ENCODE results near the gene ST6GALNAC3. TPM values are rescaled to one million over a fixed set of nuclear protein-coding genes. Genes with fewer than 3 reads are reported as not detected.

ST6GALNAC3 gene
- total RNA-seq, 4 donors from 2014 or later, result 0.79 to 5.3 (median 1.6) TPM

DNA sequence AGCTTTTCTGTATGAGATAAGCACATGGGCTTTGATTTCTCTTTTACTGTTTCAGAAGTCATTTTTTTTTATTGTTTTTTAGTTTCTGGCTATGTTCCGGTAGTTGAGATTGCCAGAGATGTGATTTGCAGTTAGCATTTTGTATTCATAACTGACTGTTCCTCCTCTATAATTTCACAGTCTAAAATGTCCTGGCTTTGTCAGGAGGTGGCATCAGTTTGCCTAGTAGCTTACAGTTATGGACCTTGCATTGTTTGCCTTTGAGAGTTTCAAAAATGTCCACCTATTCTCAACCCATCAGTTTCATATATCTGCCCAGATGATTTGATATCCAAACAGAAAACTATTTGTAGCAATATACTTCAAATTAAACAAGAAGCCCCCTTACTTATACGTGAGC lies 39.5 kb upstream of the ST6GALNAC3 start:
- Histone ChIP-seq H3K4me1 (no peaks in the 10 kb centered on the region), H3K9me3 (no peaks in the 10 kb centered on the region), H3K27me3 (no peaks in the 10 kb centered on the region), H3K4me3 (no peak overlapping the region), H3K27ac (no peak overlapping the region), H3K36me3 (no peaks in the 10 kb centered on the region)
- 67% methylated on average over 2 of the region's 2 CpGs for WGBS
- no peak for DNase-seq (ENCODE audit: low spot score in 2 of 2)
- TF ChIP-seq POLR2A (IDR thresholded peaks at IDR 0.05) (no peak), EP300 (IDR thresholded peaks at IDR 0.05) (no peak), POLR2AphosphoS5 (IDR thresholded peaks at IDR 0.05) (no peak)
- TF ChIP-seq, protein P1, sequence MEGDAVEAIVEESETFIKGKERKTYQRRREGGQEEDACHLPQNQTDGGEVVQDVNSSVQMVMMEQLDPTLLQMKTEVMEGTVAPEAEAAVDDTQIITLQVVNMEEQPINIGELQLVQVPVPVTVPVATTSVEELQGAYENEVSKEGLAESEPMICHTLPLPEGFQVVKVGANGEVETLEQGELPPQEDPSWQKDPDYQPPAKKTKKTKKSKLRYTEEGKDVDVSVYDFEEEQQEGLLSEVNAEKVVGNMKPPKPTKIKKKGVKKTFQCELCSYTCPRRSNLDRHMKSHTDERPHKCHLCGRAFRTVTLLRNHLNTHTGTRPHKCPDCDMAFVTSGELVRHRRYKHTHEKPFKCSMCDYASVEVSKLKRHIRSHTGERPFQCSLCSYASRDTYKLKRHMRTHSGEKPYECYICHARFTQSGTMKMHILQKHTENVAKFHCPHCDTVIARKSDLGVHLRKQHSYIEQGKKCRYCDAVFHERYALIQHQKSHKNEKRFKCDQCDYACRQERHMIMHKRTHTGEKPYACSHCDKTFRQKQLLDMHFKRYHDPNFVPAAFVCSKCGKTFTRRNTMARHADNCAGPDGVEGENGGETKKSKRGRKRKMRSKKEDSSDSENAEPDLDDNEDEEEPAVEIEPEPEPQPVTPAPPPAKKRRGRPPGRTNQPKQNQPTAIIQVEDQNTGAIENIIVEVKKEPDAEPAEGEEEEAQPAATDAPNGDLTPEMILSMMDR (IDR thresholded peaks at IDR 0.05), result no peak

DNA sequence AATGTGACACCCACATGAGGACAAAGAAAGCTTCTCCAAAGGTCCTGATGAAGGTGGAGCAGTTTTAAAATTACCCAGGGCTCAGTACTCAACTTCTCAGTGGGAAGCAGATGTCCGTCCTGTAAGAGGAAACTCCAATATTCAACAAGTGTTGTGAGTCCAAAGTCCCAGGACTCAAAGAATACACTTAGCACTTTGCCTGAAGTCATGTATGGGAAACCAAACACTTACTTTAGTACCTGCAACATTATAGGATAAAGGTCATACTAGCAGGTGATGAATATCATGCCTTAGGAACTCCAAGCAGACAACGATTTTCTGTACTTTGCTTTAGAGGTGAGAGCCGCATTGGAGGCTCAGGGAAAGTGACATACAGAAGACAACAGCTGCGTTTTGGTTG lies 37.2 kb upstream of the ST6GALNAC3 start:
- H3K4me3 ChIP-seq, result no peak overlapping the region
- DNase-seq (ENCODE audit: low spot score in 2 of 2), result no peak
- WGBS, result 66% methylated on average over 4 of the region's 4 CpGs
- no peaks in the 10 kb centered on the region for H3K4me1 ChIP-seq
- TF ChIP-seq EP300 (IDR thresholded peaks at IDR 0.05) (no peak), POLR2A (IDR thresholded peaks at IDR 0.05) (no peak), POLR2AphosphoS5 (IDR thresholded peaks at IDR 0.05) (no peak)
- TF ChIP-seq, protein P1 (IDR thresholded peaks at IDR 0.05), result no peak
- H3K27me3 ChIP-seq, result no peaks in the 10 kb centered on the region
- H3K36me3 ChIP-seq, result no peaks in the 10 kb centered on the region
- H3K27ac ChIP-seq, result no peak overlapping the region
- H3K9me3 ChIP-seq, result no peaks in the 10 kb centered on the region

DNA sequence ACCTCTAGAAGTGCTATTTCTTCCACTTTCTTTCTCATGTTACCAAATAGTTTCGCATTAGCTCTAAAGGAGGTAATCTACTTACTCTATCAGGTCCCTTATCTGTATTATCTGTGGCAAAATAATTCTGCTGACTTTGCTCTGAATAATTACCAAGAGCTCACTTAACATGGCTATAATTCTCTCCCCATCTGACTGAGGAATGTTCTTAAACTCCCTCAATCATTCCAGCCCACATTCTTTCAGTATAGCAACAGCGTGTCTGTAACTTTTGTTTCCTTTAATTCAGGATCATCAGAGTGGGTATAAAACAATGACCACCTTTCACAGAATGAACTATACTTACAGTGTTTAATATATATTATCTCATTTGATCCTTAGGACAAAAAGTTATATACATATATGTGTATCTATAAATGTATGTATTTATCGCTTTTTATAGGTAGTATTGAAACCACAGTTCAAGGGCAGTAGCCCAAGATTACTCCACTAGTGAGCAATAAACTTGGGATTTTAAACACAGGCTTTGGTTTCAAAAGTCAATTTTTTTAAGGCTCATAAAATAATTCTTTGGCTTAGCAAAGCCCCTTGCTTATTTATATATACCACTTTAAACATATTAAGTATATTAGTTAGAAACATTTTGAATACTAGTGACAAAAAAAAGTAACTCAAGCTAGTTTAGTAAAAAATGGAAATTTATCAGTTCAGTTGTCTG lies 36.1 kb upstream of the ST6GALNAC3 start:
- WGBS, result 64% methylated on average over 3 of the region's 3 CpGs
- Histone ChIP-seq H3K27ac (no peak overlapping the region), H3K4me1 (no peaks in the 10 kb centered on the region), H3K9me3 (no peaks in the 10 kb centered on the region), H3K27me3 (no peaks in the 10 kb centered on the region), H3K36me3 (no peaks in the 10 kb centered on the region), H3K4me3 (no peak overlapping the region)
- no peak for DNase-seq (ENCODE audit: low spot score in 2 of 2)
- TF ChIP-seq EP300 (IDR thresholded peaks at IDR 0.05) (no peak), POLR2A (IDR thresholded peaks at IDR 0.05) (no peak), POLR2AphosphoS5 (IDR thresholded peaks at IDR 0.05) (no peak)
- TF ChIP-seq, protein P1 (IDR thresholded peaks at IDR 0.05), result no peak

DNA sequence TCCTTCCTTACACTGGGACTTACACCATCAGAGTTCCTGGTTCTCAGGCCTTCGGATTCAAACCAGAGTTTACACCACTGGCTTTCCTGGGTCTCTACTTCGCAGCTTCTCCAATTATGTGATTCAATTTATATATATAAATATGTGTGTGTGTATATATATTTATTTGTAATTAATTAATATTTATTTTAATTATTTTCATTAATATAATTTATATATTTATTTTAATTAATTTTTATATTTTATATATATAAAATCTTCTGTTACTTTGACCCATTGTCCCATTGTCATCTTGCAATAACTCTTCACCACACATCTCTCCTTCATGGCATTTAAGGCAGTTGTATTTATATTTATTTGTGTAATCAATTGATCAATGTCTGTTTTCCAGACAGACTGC lies 28.4 kb upstream of the ST6GALNAC3 start:
- 95% methylated on average over 2 of the region's 2 CpGs for WGBS
- Histone ChIP-seq H3K27me3 (no peaks in the 10 kb centered on the region), H3K27ac (no peak overlapping the region), H3K4me1 (no peaks in the 10 kb centered on the region), H3K9me3 (no peaks in the 10 kb centered on the region), H3K4me3 (no peak overlapping the region), H3K36me3 (no peaks in the 10 kb centered on the region)
- DNase-seq (ENCODE audit: low spot score in 2 of 2), result no peak
- TF ChIP-seq POLR2A (IDR thresholded peaks at IDR 0.05) (no peak), EP300 (IDR thresholded peaks at IDR 0.05) (no peak), POLR2AphosphoS5 (IDR thresholded peaks at IDR 0.05) (no peak)
- TF ChIP-seq, protein P1 (IDR thresholded peaks at IDR 0.05), result no peak

DNA sequence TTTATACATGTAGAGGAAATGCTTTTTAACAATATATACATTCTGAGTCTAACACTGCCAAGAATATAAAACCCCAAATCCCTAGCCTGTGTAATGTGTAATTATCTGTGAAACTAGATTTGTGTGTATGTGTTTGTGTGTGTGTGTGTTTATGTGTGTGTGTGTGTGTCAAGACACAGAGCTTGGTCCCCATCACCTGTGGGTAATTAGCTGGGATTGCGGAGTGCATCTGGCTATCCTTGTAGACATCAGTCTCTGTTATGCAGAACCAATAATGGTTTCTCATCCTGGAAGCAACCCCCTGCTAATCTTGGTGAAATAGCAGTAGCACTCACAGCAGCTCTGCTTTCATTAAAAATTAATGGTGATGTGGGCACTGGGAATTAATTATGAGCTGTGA lies 26.3 kb upstream of the ST6GALNAC3 start:
- Histone ChIP-seq H3K9me3 (no peaks in the 10 kb centered on the region), H3K36me3 (no peaks in the 10 kb centered on the region), H3K4me3 (no peak overlapping the region), H3K27ac (no peak overlapping the region), H3K4me1 (no peaks in the 10 kb centered on the region), H3K27me3 (no peaks in the 10 kb centered on the region)
- no peak for DNase-seq (ENCODE audit: low spot score in 2 of 2)
- no peak for TF ChIP-seq EP300 (IDR thresholded peaks at IDR 0.05)
- no peak for TF ChIP-seq POLR2AphosphoS5 (IDR thresholded peaks at IDR 0.05)
- 80% methylated on average over 1 of the region's 1 CpG for WGBS
